GM18909 (cell line): ENCODE results near the gene C3orf49.

Experiments used
- ATAC-seq: cut with Tn5 transposase; IDR thresholded peaks from one replicate; pipeline ENCODE4 v1.9.1; 2021; ENCODE audit warnings: mild to moderate bottlenecking; ENCODE audit not compliant: unreplicated experiment, poor library complexity

Gene C3orf49

GRCh38 chr3:63819151-63819398 is at the start of gene C3orf49:
Gene C3orf49 (plus strand): TSS chr3:63819299. CDS start chr3:63819472, 173 bp downstream.
- no peak for ATAC-seq

GRCh38 chr3:63774781-63775180 is 44.3 kb upstream of the C3orf49 start:
- no peak for ATAC-seq

- no peak for ATAC-seq
Observed at GRCh38 chr3:63779227-63779626, 39.9 kb upstream of the C3orf49 start.

- ATAC-seq: no peak
Observed at GRCh38 chr3:63791974-63792373, 27.1 kb upstream of the C3orf49 start.

- no peak for ATAC-seq
Observed at GRCh38 chr3:63795438-63795837, 23.7 kb upstream of the C3orf49 start.

GRCh38 chr3:63798544-63798943 is 20.6 kb upstream of the C3orf49 start:
- ATAC-seq: no peak

GRCh38 chr3:63798949-63799348 is 20.1 kb upstream of the C3orf49 start:
- no peak for ATAC-seq

GRCh38 chr3:63800097-63800496 is 19.0 kb upstream of the C3orf49 start:
- ATAC-seq: no peak

GRCh38 chr3:63803911-63804310 is 15.2 kb upstream of the C3orf49 start:
- ATAC-seq: no peak

GRCh38 chr3:63807961-63808565 is 11.0 kb upstream of the C3orf49 start:
- no peak for ATAC-seq

GRCh38 chr3:63808633-63809032 is 10.5 kb upstream of the C3orf49 start:
- no peak for ATAC-seq

- no peak for ATAC-seq
Observed at GRCh38 chr3:63809607-63810006, 9.5 kb upstream of the C3orf49 start.

- ATAC-seq: no peak
Observed at GRCh38 chr3:63814237-63814636, 4.9 kb upstream of the C3orf49 start.

- no peak for ATAC-seq
Observed at GRCh38 chr3:63817225-63817624, 1.9 kb upstream of the C3orf49 start.

GRCh38 chr3:63818282-63819150 is 583 bp upstream of the C3orf49 start:
- ATAC-seq: peak; percentile 85

- no peak for ATAC-seq
Observed at GRCh38 chr3:63824309-63824708, 5.2 kb downstream of the C3orf49 start.

- no peak for ATAC-seq
Observed at GRCh38 chr3:63830526-63830925, 11.4 kb downstream of the C3orf49 start.

- ATAC-seq: no peak
Observed at GRCh38 chr3:63832395-63832794, 13.3 kb downstream of the C3orf49 start.

- ATAC-seq: no peak
Observed at GRCh38 chr3:63841704-63842103, 22.6 kb downstream of the C3orf49 start.

GRCh38 chr3:63842127-63842526 is 23.0 kb downstream of the C3orf49 start:
- ATAC-seq: no peak

GRCh38 chr3:63845215-63845614 is 26.1 kb downstream of the C3orf49 start:
- ATAC-seq: no peak
